PFSK-1 (cell line): ENCODE data around the gene XPO1.

Source experiments
- POLR2AphosphoS5 ChIP-seq: IDR thresholded peaks from 2 replicates; pipeline ENCODE4 v1.6.1; 2012; ENCODE audit warnings: low read depth, mild to moderate bottlenecking, control low read depth, low read length, moderate library complexity
- TAF1 ChIP-seq: IDR thresholded peaks from 2 replicates; pipeline ENCODE4 v1.6.1; 2012; ENCODE audit warnings: low read length, control low read depth, borderline replicate concordance; ENCODE audit not compliant: insufficient read depth

DNA sequence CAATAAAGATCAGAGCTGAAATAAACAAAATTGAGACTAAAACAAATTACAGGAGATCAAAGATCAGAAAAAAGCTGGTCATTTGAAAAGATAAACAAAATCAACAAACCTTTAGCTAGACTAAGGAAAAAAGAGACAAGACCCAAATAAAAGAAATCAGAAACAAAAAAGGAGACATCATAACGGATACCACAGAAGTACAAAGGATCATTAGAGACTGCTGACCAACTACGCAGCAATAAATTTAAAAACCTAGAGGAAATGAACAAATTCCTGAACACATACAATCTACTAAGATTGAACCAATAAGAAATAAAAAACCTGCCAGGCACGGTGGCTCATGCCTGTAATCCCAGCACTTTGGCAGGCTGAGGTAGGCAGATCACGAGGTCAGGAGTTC is 101.0 kb downstream of the XPO1 start:
- TF ChIP-seq TAF1 (no peak), POLR2AphosphoS5 (no peak)
